ENCODE results near the gene SYP. TPM values are rescaled to one million over a fixed set of nuclear protein-coding genes. Genes with fewer than 3 reads are reported as not detected.
"Not testable (repeated sequence)": the region's sequence is repeated elsewhere in the genome, so short reads cannot be mapped to it uniquely, and the experiment has no call there.

Gene SYP
- total and polyA plus RNA-seq, 2 experiments from 2014 or later = 0.45 to 1.3 TPM

- Histone ChIP-seq H3K4me1 (ENCODE audit: low read depth) (no peaks in the 10 kb centered on the region), H3K4me3 (no peak overlapping the region), H3K27me3 (no peaks in the 10 kb centered on the region), H3K36me3 (no peaks in the 10 kb centered on the region), H3K27ac (no peak overlapping the region), H3K9me3 (ENCODE audit: low read depth) (no peaks in the 10 kb centered on the region)
- DNase-seq (ENCODE audit: low read depth in 1 of 2, low spot score in 1 of 2) = no peak
- TF ChIP-seq, protein P1, sequence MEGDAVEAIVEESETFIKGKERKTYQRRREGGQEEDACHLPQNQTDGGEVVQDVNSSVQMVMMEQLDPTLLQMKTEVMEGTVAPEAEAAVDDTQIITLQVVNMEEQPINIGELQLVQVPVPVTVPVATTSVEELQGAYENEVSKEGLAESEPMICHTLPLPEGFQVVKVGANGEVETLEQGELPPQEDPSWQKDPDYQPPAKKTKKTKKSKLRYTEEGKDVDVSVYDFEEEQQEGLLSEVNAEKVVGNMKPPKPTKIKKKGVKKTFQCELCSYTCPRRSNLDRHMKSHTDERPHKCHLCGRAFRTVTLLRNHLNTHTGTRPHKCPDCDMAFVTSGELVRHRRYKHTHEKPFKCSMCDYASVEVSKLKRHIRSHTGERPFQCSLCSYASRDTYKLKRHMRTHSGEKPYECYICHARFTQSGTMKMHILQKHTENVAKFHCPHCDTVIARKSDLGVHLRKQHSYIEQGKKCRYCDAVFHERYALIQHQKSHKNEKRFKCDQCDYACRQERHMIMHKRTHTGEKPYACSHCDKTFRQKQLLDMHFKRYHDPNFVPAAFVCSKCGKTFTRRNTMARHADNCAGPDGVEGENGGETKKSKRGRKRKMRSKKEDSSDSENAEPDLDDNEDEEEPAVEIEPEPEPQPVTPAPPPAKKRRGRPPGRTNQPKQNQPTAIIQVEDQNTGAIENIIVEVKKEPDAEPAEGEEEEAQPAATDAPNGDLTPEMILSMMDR (IDR thresholded peaks at IDR 0.05; ENCODE audit: low read depth, low read length) = no peak
These were observed 42.8 kb downstream of the SYP start for GRCh38 chrX:49157194-49157593.

DNA sequence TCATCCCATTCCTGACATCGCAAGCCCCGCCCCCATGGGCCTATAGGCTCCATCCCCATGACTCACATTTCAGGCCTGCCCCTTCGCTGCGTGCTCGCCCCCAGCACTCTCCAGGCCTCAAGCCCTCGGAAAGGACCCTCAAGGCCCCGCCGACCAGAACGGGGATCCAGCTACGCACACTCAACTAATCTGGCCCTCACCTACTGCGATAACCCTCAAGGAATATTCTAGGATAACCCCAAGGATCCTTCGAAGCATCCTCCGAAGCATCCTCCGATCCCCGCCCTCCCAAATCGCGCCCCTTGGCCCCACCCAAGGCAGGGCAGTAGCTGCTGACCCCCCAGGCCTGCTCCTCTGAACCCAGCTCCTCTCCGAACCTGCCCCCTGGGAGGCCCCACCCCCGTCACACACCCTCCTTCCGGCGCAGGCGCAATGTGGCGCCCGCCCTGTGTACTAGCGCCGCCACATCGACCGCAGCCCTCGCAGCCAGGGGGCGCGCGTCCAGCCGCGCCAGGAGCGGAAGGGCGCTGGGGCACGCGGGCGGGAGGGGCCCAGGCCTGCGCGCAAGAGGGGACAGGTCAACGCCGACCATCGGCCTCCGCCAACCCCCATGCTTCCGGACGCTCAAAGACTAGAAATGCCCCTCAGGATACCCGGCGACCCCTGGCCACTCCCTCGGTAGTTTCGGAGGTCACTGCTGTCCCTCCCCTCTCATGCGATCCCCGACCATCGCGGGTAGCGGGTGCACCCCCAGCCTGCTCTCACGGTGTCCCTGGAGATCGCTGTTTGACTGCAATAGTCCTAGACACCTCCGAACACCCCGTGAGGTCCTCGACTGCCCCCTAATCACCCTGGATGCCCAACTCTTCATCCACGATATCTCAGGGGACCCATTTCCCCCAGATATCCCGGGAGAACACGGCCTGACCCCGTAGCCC lies 43.8 kb downstream of the SYP start:
- TF ChIP-seq, protein P1 (IDR thresholded peaks at IDR 0.05; ENCODE audit: low read depth, low read length) = peak; percentile 62
- Histone ChIP-seq H3K4me3 (peak overlapping the region; percentile 35), H3K27me3 (no peaks in the 10 kb centered on the region), H3K27ac (peak overlapping the region; percentile 98), H3K4me1 (ENCODE audit: low read depth) (no peaks in the 10 kb centered on the region), H3K36me3 (no peaks in the 10 kb centered on the region), H3K9me3 (ENCODE audit: low read depth) (no peaks in the 10 kb centered on the region)
- peak; percentile 89 to 93 for DNase-seq (ENCODE audit: low read depth in 1 of 2, low spot score in 1 of 2)

DNA sequence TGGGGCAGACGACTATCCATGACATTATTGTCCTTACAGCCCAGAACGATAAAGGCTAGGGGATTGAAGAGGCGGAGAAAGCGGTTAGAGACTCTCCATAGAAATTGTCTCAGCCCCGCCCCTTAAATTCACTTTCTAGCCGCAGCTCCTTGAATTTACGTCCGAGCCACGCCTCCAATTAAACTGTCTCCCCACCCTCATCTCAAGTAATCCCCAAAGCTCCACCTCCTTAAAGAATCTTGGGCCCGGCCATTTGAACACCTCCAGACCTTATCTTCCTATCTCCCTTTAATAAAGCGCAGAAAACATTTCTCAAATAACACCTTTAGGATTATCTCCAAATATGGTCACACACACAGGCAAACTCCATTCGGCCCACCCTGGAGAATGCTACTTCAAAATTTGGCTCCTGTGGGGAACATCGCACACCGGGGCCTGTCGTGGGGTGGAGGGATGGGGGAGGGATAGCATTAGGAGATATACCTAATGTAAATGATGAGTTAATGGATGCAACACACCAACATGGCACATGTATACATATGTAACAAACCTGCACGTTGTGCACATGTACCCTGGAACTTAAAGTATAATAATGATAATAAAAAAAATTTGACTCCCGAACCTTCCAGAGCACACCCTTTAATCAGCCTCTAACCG lies 44.6 kb downstream of the SYP start:
- Histone ChIP-seq H3K36me3 (no peaks in the 10 kb centered on the region), H3K27ac (peak overlapping the region; percentile 98), H3K4me3 (peak overlapping the region; percentile 35), H3K27me3 (no peaks in the 10 kb centered on the region), H3K4me1 (ENCODE audit: low read depth) (no peaks in the 10 kb centered on the region), H3K9me3 (ENCODE audit: low read depth) (no peaks in the 10 kb centered on the region)
- DNase-seq (ENCODE audit: low read depth in 1 of 2, low spot score in 1 of 2) = peak; percentile 52 to 80
- TF ChIP-seq, protein P1 (IDR thresholded peaks at IDR 0.05; ENCODE audit: low read depth, low read length) = no peak

- Histone ChIP-seq H3K27ac (no peak overlapping the region), H3K4me1 (ENCODE audit: low read depth) (no peaks in the 10 kb centered on the region), H3K4me3 (no peak overlapping the region), H3K36me3 (no peaks in the 10 kb centered on the region), H3K27me3 (no peaks in the 10 kb centered on the region), H3K9me3 (ENCODE audit: low read depth) (no peaks in the 10 kb centered on the region)
- TF ChIP-seq, protein P1 (IDR thresholded peaks at IDR 0.05; ENCODE audit: low read depth, low read length) = no peak
- no peak for DNase-seq (ENCODE audit: low read depth in 1 of 2, low spot score in 1 of 2)
These were observed 46.5 kb downstream of the SYP start for GRCh38 chrX:49153467-49153866.

GRCh38 chrX:49149291-49149690 lies 50.7 kb downstream of the SYP start:
- not testable (repeated sequence) for H3K27me3 ChIP-seq; DNase-seq (ENCODE audit: low read depth in 1 of 2, low spot score in 1 of 2); H3K4me3 ChIP-seq

DNA sequence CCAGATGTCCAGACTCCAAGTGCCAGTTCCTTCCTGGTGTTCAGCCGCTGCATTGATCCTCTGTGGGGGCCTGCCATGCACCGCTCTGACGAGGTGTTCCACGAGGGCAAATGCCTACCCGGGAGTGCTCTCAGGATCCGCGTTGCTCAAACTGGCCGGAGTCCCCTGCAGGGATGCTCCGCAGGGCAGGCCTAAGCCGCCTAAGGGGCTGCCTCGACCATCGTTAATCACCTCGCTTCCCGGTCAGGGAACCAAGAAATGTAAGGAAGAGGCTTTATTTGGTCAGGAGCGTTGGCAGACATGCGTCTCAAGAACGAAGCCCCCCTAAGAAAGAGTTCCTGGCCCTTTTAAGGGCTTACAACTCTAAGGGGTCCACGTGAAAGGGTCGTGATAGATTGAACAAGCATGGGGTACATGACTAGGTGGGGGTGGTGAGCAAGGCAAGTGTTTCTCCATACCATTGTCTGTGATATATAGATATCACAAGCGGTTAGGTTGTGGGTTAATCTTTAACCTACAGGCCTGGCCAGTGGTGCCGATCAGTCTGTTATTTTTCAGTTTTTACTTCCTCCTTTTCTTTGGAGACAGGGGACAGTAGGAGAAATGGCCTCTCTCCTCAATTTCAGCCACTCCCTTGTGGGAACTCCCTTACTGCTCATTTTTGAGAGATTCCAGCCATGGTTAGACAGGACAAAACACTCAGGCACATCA lies 51.4 kb downstream of the SYP start:
- not testable (repeated sequence) for H3K4me3 ChIP-seq; DNase-seq (ENCODE audit: low read depth in 1 of 2, low spot score in 1 of 2); H3K36me3 ChIP-seq; H3K27ac ChIP-seq; H3K4me1 ChIP-seq (ENCODE audit: low read depth); H3K9me3 ChIP-seq (ENCODE audit: low read depth); H3K27me3 ChIP-seq

More at GRCh38 chrX:49149291-49149690, 50.7 kb downstream of the SYP start:
- H3K9me3 ChIP-seq (ENCODE audit: low read depth); H3K4me1 ChIP-seq (ENCODE audit: low read depth); H3K36me3 ChIP-seq; H3K27ac ChIP-seq: not testable (repeated sequence)
